GM12878 (cell line): ENCODE measurements around the gene GPM6B. TPM values are rescaled to one million over a fixed set of nuclear protein-coding genes. Genes with fewer than 3 reads are reported as not detected.

ENCODE experiments used
- ATAC-seq: fragments of 200-7000 bp; cut with Tn5 transposase; 3 replicates; pipeline ENCODE4 v1.9.1; 2020; ENCODE audit warnings: mild to moderate bottlenecking, moderate library complexity
- BruUV-seq: library from RNA; stranded (reverse); fragments of 400-500 nt; replicated peaks from 2 replicates; lab custom pipeline; 2021; lab: Mats Ljungman, UMichigan
- CTCF ChIA-PET: fragments of 300-600 bp; sonication (Branson Sonifier 250); formaldehyde crosslinking; extraction: SDS; loops from one replicate; lab custom pipeline; 2021; ENCODE audit warnings: inconsistent platforms; lab: Yijun Ruan, JAX
- POLR2A ChIA-PET: fragments of 350-600 bp; formaldehyde crosslinking; extraction: SDS; loops from one replicate; lab custom pipeline; 2021; ENCODE audit warnings: inconsistent platforms; lab: Charles Lee
- RAD21 ChIA-PET: fragments of 300-600 bp; sonication (Branson Sonifier 250); formaldehyde crosslinking; loops from one replicate; lab custom pipeline; 2023; ENCODE audit warnings: antibody characterized with exemption; ENCODE audit not compliant: unreplicated experiment; lab: Charles Lee
- SMC1A ChIA-PET: fragments of 300-600 bp; sonication (Branson Sonifier 250); formaldehyde crosslinking; loops from one replicate; lab custom pipeline; 2023; ENCODE audit not compliant: unreplicated experiment, uncharacterized antibody; lab: Charles Lee
- DNase-seq: peaks from one replicate; pipeline ENCODE4 v3.0.0-alpha.2; 2011; ENCODE audit warnings: low read depth, low spot score
- FAIRE-seq: peaks from 3 replicates; lab custom pipeline; 2011; peaks lifted over from hg19 to GRCh38; lab: Jason Lieb, UNC
- H2AFZ ChIP-seq: 2 replicates; pipeline ENCODE4 v1.6.0; 2011; ENCODE audit warnings: low read depth, low read length, control low read depth; ENCODE audit not compliant: control insufficient read depth
- H3K27ac ChIP-seq: 2 replicates; pipeline ENCODE4 v1.5.1; 2011; ENCODE audit warnings: control low read depth; ENCODE audit not compliant: control insufficient read depth, insufficient read depth
- H3K27me3 ChIP-seq, 2 experiments: replicated peaks in 1 of 2; 2 replicates each; pipeline versions ENCODE4 v1.6.0 to v1.6.1; 2011; ENCODE audit warnings: low read length in 1 of 2; ENCODE audit not compliant: control insufficient read depth in 2 of 2, insufficient read depth in 2 of 2
- H3K36me3 ChIP-seq, 2 experiments: 2 replicates each; pipeline ENCODE4 v1.5.1; 2011; ENCODE audit warnings: low read length in 1 of 2; ENCODE audit not compliant: control insufficient read depth in 2 of 2, insufficient read depth in 2 of 2
- H3K4me1 ChIP-seq: 2 replicates; pipeline ENCODE4 v1.6.1; 2011; ENCODE audit warnings: mild to moderate bottlenecking, low read length, moderate library complexity, mixed read lengths; ENCODE audit not compliant: control insufficient read depth, insufficient read depth
- H3K4me2 ChIP-seq: 2 replicates; pipeline ENCODE4 v1.6.0; 2011; ENCODE audit warnings: control low read depth; ENCODE audit not compliant: control insufficient read depth, insufficient read depth
- H3K4me3 ChIP-seq: fragments of 200-600 bp; sonication (generic); 2 replicates; pipeline ENCODE4 v1.5.1; 2016
- H3K79me2 ChIP-seq: 2 replicates; pipeline ENCODE4 v1.6.0; 2011; ENCODE audit warnings: low read length; ENCODE audit not compliant: control insufficient read depth, insufficient read depth
- H3K9ac ChIP-seq: 2 replicates; pipeline ENCODE4 v1.8.0; 2011; ENCODE audit warnings: low read length, control low read depth, mixed read lengths; ENCODE audit not compliant: control insufficient read depth, insufficient read depth
- H3K9me3 ChIP-seq: replicated peaks from 3 replicates; pipeline ENCODE4 v1.5.1; 2011; ENCODE audit warnings: mild to moderate bottlenecking, low read length; ENCODE audit not compliant: control insufficient read depth, insufficient read depth
- H4K20me1 ChIP-seq: 2 replicates; pipeline ENCODE4 v1.6.0; 2011; ENCODE audit not compliant: control insufficient read depth, insufficient read depth
- BCL11A ChIP-seq: IDR thresholded peaks from 2 replicates; pipeline ENCODE4 v1.6.1; 2011; ENCODE audit warnings: low read depth, low read length
- BHLHE40 ChIP-seq, 2 experiments: fragments of 450-650 bp in 1 of 2; IDR thresholded peaks; 2 replicates each; pipeline ENCODE4 v1.6.1; 2011 to 2017; ENCODE audit warnings: low read depth in 2 of 2, borderline replicate concordance in 1 of 2, improper control_type of control experiment in 1 of 2, low read length in 1 of 2, mild to moderate bottlenecking in 1 of 2
- CREB1 ChIP-seq: IDR thresholded peaks from 2 replicates; pipeline ENCODE4 v1.6.1; 2012; ENCODE audit warnings: low read depth, mild to moderate bottlenecking, inconsistent platforms
- EGR1 ChIP-seq, 2 experiments: IDR thresholded peaks; 1 replicate in 1 of 2; 2 replicates in 1 of 2; pipeline ENCODE4 v1.6.1; 2011 to 2012; ENCODE audit warnings: low read depth in 2 of 2, low read length in 2 of 2, borderline replicate concordance in 1 of 2, mild to moderate bottlenecking in 1 of 2, moderate library complexity in 1 of 2
- KAT2A ChIP-seq: conservative IDR thresholded peaks from 2 replicates; pipeline ENCODE4 v1.6.1; 2011; ENCODE audit warnings: low read depth, low read length; ENCODE audit not compliant: control insufficient read depth
- MXI1 ChIP-seq: fragments of 150-350 bp; IDR thresholded peaks from 2 replicates; pipeline ENCODE4 v1.6.1; 2011; ENCODE audit warnings: low read depth, mild to moderate bottlenecking, inconsistent platforms, low read length, improper control_type of control experiment
- ZNF207 ChIP-seq: fragments of 450-650 bp; IDR thresholded peaks from 2 replicates; pipeline ENCODE4 v1.6.1; 2014; ENCODE audit warnings: antibody characterized with exemption, mild to moderate bottlenecking, borderline replicate concordance
- ZNF274 ChIP-seq: IDR thresholded peaks from one replicate; pipeline ENCODE4 v1.8.0; 2011; ENCODE audit not compliant: insufficient read length, insufficient read depth
- WGBS: methylation state at CpG from one replicate; pipeline ENCODE4 v1.1.6; 2016; ENCODE audit warnings: low lambda C conversion rate; ENCODE audit not compliant: insufficient replicate concordance, insufficient coverage; ENCODE audit errors: missing lambda C conversion rate; 5-methylcytosine and 5-hydroxymethylcytosine counted together
- in situ Hi-C: fragments of 300-500 bp; cut with MboI; formaldehyde crosslinking; loops from 9 replicates; pipeline ENCODE4 v1.14.3; 2018; ENCODE audit warnings: mixed read lengths
- intact Hi-C: fragments of 100-400 bp; cut with micrococcal nuclease; formaldehyde crosslinking; loops from one replicate; pipeline ENCODE4 v1.14.2; 2022; ENCODE audit not compliant: unreplicated experiment
- polyA plus RNA-seq, 11 experiments: library from polyadenylated mRNA; depleted of rRNA in 4 of 11; unstranded in 6 of 11; stranded (reverse) in 5 of 11; fragments of >200 nt; fragmentation: Nextera tagmentation in 4 of 11; fragmentation: Illumina TruSeq in 1 of 11; extraction: Ambion mirVana in 4 of 11; extraction: Trizol in 1 of 11; gene quantifications; 1 replicate in 1 of 11; 2 replicates in 10 of 11; pipeline versions ENCODE4 v1.2.1 to v1.2.3, GENCODE V29; 2011 to 2016; ENCODE audit warnings: inconsistent platforms in 2 of 11, missing spikeins in 2 of 11, low read depth in 1 of 11
- total RNA-seq, 4 experiments: library from RNA; depleted of rRNA in 3 of 4; stranded (reverse); fragments of >200 nt in 3 of 4; fragmentation: Illumina TruSeq in 1 of 4; extraction: Trizol in 1 of 4; gene quantifications; 2 replicates each; pipeline versions ENCODE4 v1.2.1 to v1.2.3, GENCODE V29; 2013 to 2021
- TF ChIP-seq, protein P1 (sequence below): IDR thresholded peaks from 2 replicates; pipeline ENCODE4 v1.6.1; 2012; ENCODE audit warnings: low read length, inconsistent platforms
- TF ChIP-seq, protein P2 (sequence below): IDR thresholded peaks from 2 replicates; pipeline ENCODE4 v1.6.1; 2011; ENCODE audit warnings: mild to moderate bottlenecking, low read depth, low read length, moderate library complexity; ENCODE audit not compliant: insufficient replicate concordance
- TF ChIP-seq, protein P3 (sequence below): fragments of 150-350 bp; IDR thresholded peaks from 2 replicates; pipeline ENCODE4 v1.6.1; 2014; ENCODE audit warnings: mild to moderate bottlenecking, low read depth, low read length
- TF ChIP-seq, protein P4 (sequence below): IDR thresholded peaks from 2 replicates; pipeline ENCODE4 v1.6.1; 2012; ENCODE audit warnings: improper control_type of control experiment, low read depth, low read length; ENCODE audit not compliant: insufficient replicate concordance

GPM6B gene
- total and polyA plus RNA-seq, 10 of the 15 experiments (the other 5 are each of a cell fraction or from before 2014, with no cell fraction given): 0.01 to 2.6 (median 0.37) TPM; not detected in 2

DNA sequence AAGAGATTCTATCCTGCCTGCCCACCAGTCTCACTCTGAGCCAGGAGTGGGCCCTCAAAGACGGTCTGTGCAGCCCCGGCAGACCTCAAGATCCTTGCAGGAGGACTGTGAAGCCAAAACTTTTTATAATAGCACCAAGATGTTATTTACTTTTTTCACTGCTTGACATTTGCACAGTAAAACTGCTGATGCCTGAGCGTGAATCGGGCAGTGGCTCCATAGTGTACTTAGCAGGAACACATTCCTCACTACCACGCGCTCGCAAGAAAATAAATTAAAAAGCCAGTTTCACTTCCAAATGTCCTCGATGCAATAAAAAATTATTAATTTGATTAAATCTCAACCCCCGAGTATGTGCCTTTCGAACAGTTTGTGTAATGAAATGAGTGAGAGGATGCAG, 22.5 kb downstream of the GPM6B start (continued):
- TF ChIP-seq, protein P1, sequence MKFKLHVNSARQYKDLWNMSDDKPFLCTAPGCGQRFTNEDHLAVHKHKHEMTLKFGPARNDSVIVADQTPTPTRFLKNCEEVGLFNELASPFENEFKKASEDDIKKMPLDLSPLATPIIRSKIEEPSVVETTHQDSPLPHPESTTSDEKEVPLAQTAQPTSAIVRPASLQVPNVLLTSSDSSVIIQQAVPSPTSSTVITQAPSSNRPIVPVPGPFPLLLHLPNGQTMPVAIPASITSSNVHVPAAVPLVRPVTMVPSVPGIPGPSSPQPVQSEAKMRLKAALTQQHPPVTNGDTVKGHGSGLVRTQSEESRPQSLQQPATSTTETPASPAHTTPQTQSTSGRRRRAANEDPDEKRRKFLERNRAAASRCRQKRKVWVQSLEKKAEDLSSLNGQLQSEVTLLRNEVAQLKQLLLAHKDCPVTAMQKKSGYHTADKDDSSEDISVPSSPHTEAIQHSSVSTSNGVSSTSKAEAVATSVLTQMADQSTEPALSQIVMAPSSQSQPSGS: no peak
- TF ChIP-seq KAT2A: no peak
- TF ChIP-seq, all 136 proteins: peak for 0

DNA sequence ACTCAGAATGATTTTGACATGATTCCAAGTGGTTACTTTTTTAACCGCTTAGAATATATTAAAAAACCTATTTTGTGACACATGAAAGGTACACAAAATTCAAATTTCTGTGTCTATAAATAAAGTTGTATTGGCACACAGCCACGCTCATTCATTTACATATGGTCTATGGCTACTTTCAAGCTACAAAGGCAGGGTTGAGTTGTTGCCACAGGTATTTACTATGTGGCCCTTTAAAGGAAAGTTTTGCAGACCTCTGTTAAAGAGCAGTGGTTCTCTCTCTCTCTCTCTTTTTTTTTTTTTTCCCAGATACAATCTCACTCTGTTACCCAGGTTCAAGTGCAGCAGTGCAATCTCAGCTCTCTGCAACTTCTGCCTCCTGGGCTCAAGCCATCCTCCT, 23.0 kb downstream of the GPM6B start:
- no peak overlapping the region for H3K4me2 ChIP-seq
- H3K9me3 ChIP-seq: no peaks in the 10 kb centered on the region; the same call in 2 of the 3 replicates
- intact Hi-C loops: no loop called here
- peak; percentile 8 for DNase-seq
- H3K79me2 ChIP-seq: no peaks in the 10 kb centered on the region
- H3K36me3 ChIP-seq: no peaks in the 10 kb centered on the region
- ATAC-seq: peak; percentile 47; the same call in 1 of the 3 replicates
- no peak overlapping the region for H3K4me3 ChIP-seq
- in situ Hi-C loops: no loop called here
- RAD21 ChIA-PET: no interaction called here
- no peaks in the 10 kb centered on the region for H4K20me1 ChIP-seq
- 0% methylated on average over 2 of the region's 2 CpGs for WGBS
- no TSS peak for BruUV-seq
- H2AFZ ChIP-seq: no peak overlapping the region
- no peaks in the 10 kb centered on the region; the same call in 1 of the 2 replicates for H3K4me1 ChIP-seq
- FAIRE-seq: no peak
- POLR2A ChIA-PET: interaction anchor here (1.2 kb wide), 1 partner anchor 14 kb away, joined by 4 read pairs; no protein-coding TSS in a partner anchor
- SMC1A ChIA-PET: interaction anchor here (0.6 to 1.5 kb wide), 5 partner anchors 9 to 32 kb away, joined by 3 to 5 read pairs (median 3); no protein-coding TSS in a partner anchor
- no peak overlapping the region for H3K27ac ChIP-seq
- H3K9ac ChIP-seq: no peak overlapping the region
- CTCF ChIA-PET: interaction anchor here (1.6 kb wide), 1 partner anchor 17 kb away, joined by 5 read pairs; no protein-coding TSS in a partner anchor
- peaks cover 0 to 3% of the 10 kb centered on the region in 2 experiments; a peak in 1 of 4 replicates for H3K27me3 ChIP-seq
- TF ChIP-seq BHLHE40 (IDR thresholded peaks at IDR 0.05; ENCODE audit: borderline replicate concordance in 1 of 2, low read depth in 2 of 2, low read length in 1 of 2): no peak
- no peak for TF ChIP-seq ZNF207
- no peak for TF ChIP-seq ZNF274
- TF ChIP-seq EGR1 (IDR thresholded peaks at IDR 0.05; ENCODE audit: borderline replicate concordance in 1 of 2, low read depth in 2 of 2, low read length in 2 of 2): no peak
- TF ChIP-seq BCL11A: no peak
- TF ChIP-seq, protein P2, sequence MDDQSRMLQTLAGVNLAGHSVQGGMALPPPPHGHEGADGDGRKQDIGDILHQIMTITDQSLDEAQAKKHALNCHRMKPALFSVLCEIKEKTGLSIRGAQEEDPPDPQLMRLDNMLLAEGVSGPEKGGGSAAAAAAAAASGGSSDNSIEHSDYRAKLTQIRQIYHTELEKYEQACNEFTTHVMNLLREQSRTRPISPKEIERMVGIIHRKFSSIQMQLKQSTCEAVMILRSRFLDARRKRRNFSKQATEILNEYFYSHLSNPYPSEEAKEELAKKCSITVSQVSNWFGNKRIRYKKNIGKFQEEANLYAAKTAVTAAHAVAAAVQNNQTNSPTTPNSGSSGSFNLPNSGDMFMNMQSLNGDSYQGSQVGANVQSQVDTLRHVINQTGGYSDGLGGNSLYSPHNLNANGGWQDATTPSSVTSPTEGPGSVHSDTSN: no peak
- TF ChIP-seq, protein P3, sequence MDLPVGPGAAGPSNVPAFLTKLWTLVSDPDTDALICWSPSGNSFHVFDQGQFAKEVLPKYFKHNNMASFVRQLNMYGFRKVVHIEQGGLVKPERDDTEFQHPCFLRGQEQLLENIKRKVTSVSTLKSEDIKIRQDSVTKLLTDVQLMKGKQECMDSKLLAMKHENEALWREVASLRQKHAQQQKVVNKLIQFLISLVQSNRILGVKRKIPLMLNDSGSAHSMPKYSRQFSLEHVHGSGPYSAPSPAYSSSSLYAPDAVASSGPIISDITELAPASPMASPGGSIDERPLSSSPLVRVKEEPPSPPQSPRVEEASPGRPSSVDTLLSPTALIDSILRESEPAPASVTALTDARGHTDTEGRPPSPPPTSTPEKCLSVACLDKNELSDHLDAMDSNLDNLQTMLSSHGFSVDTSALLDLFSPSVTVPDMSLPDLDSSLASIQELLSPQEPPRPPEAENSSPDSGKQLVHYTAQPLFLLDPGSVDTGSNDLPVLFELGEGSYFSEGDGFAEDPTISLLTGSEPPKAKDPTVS: no peak
- TF ChIP-seq, protein P4, sequence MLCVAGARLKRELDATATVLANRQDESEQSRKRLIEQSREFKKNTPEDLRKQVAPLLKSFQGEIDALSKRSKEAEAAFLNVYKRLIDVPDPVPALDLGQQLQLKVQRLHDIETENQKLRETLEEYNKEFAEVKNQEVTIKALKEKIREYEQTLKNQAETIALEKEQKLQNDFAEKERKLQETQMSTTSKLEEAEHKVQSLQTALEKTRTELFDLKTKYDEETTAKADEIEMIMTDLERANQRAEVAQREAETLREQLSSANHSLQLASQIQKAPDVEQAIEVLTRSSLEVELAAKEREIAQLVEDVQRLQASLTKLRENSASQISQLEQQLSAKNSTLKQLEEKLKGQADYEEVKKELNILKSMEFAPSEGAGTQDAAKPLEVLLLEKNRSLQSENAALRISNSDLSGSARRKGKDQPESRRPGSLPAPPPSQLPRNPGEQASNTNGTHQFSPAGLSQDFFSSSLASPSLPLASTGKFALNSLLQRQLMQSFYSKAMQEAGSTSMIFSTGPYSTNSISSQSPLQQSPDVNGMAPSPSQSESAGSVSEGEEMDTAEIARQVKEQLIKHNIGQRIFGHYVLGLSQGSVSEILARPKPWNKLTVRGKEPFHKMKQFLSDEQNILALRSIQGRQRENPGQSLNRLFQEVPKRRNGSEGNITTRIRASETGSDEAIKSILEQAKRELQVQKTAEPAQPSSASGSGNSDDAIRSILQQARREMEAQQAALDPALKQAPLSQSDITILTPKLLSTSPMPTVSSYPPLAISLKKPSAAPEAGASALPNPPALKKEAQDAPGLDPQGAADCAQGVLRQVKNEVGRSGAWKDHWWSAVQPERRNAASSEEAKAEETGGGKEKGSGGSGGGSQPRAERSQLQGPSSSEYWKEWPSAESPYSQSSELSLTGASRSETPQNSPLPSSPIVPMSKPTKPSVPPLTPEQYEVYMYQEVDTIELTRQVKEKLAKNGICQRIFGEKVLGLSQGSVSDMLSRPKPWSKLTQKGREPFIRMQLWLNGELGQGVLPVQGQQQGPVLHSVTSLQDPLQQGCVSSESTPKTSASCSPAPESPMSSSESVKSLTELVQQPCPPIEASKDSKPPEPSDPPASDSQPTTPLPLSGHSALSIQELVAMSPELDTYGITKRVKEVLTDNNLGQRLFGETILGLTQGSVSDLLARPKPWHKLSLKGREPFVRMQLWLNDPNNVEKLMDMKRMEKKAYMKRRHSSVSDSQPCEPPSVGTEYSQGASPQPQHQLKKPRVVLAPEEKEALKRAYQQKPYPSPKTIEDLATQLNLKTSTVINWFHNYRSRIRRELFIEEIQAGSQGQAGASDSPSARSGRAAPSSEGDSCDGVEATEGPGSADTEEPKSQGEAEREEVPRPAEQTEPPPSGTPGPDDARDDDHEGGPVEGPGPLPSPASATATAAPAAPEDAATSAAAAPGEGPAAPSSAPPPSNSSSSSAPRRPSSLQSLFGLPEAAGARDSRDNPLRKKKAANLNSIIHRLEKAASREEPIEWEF: no peak
- no peak for TF ChIP-seq MXI1
- no peak for TF ChIP-seq CREB1
